Measurements from ENCODE around the gene HYAL2.
A peak's percentile ranks its signal among the peaks of the same experiment; 100 is the strongest.
"Not testable (repeated sequence)": the region's sequence is repeated elsewhere in the genome, so short reads cannot be mapped to it uniquely, and the experiment has no call there.

Gene HYAL2

DNA sequence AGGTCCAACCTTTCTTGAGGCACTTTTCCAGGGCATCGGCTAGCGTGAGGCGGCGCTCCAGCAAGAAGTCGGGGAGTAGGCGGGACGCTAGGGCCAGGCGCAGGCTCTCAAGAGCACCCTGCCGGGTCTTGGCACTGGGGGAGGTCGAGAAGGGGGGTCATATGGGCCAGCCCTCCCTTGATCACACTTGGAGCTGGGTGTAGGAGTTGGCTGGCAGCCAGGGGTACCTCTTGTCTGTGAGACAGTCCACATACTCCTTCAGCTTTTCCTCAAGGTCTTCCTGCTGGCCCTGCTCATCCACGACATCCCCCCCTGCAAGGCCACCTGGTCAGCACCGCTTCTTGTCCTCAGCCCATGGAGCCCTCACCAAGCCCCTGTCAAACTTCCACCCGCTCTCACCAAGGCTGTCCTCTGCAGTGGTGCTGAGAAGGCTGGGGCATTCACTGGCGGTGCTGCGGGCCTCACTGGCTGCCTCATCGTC is 32.3 kb downstream of the HYAL2 start:
- DNase-seq (ENCODE audit: low spot score) = no peak

GRCh38 chr3:50289130-50289529 is 33.4 kb downstream of the HYAL2 start:
- no peak for DNase-seq (ENCODE audit: low spot score)

- DNase-seq (ENCODE audit: low spot score) = no peak
Measured at GRCh38 chr3:50288387-50289007, 34.0 kb downstream of the HYAL2 start.

DNA sequence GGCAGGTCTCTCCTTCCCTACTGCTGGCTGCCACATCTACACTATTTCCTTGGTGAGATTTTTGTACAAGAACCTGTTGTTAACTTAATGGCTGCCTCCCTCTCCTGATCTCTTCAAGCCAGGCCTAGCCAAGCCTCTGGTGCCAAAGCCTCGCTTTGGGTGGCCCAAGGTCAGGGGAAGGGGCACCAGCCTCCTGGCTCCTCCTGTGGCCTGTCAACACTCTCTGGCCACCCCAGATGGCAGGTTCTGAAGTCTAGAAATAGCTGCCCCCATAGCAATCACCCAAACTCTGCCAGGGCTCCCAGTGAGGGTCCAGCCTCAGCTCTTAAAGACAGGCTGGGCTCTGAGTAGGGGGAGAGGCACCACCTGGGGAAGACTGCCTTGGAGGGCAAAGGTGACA is 35.3 kb downstream of the HYAL2 start:
- no peak for DNase-seq (ENCODE audit: low spot score)

GRCh38 chr3:50286322-50287227 is 36.0 kb downstream of the HYAL2 start:
- DNase-seq (ENCODE audit: low spot score) = no peak

DNA sequence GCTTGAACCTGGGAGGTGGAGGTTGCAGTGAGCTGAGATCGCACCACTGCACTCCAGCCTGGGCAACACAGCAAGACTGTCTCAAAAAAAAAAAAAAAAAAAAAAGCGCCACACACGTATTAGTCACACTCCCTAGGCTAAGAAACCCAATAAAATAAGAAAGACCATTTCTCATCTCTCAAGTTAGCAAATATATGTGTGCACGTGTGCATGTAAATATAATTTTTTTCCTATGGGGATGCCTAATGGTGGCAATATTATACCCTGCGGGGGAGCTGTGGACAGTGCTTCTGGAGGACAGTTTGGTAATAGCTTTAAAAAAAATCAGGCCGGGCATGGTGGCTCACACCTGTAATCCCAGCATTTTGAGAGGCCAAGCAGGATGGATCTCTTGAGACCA is 38.4 kb downstream of the HYAL2 start:
- not testable (repeated sequence) for DNase-seq (ENCODE audit: low spot score)

DNA sequence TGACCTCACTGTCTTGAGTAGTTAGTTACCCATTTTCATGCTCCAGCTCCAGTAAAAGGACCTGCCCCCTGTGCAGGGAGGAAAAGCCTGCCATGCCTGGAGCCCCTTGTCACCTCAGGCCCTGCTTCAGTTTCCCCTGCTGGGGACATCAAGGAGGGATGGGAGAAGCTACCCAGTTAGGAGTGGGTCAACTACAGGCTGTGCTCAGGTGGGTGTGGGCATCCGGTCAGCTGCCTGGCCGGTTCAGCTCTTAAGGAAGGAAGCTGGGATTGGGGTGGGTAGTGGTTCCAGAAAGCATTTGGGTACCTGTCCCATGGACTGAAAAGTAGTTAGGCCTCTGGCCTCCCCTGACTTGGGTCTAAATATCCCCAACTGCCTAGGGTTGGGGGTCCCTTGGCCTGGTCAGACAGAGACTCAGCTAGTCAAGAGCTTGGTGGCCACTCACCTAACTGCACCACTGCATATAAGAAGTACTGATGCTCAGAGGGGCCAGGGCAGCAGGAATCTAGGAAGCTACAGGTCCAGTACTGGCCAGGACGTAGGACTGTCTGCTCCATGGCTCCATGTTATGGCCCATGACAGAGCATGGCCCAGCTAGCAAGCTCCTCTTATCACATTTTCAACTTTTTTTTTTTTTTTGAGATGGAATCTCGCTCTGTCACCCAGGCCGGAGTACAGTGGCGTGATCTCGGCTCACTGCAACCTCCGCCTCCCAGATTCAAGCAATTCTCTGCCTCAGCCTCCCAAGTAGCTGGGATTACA is 43.1 kb downstream of the HYAL2 start:
- DNase-seq (ENCODE audit: low spot score) = no peak

DNA sequence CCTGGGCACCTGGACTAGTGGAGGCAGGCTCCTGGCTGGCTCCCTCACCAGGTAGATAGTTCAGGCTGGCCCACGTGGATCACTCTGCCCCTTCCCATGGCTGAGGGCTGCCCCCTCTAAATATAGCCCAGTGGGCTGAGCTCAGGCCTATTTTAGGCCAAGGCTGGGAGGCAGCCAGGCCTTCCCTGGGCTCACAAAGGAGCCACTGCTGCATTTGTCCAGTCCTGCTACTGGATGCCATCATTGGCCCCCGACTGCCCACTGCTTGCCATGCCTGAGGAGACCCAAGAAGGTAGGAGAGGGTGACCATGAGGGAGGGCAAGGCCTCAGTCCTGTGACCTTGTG is 43.7 kb downstream of the HYAL2 start, which contains the start of gene LSMEM2:
LSMEM2 (plus strand) TSS at position 208 of the 345 bp plus-strand sequence; CDS start at position 235, 27 bp downstream.
- DNase-seq (ENCODE audit: low spot score) = no peak

- no peak for DNase-seq (ENCODE audit: low spot score)
Measured at GRCh38 chr3:50278123-50278879, 44.2 kb downstream of the HYAL2 start.

DNA sequence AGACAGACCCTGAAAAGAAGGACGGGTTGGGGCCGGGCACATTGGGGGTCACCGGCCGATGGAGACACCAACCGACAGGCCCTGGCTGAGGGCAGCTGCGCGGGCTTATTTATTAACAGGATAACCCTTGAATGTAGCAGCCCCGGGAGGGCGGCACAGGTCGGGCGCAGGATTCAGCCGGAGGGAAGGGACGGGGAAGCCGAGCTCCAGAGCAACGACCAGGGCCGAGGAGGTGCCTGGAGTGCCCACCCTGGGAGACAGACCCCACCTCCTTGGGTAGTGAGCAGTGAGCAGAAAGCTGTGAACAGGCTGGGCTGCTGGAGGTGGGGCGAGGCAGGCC is 45.8 kb downstream of the HYAL2 start:
- no peak for DNase-seq (ENCODE audit: low spot score)

GRCh38 chr3:50275996-50276761 is 46.4 kb downstream of the HYAL2 start:
- no peak for DNase-seq (ENCODE audit: low spot score)

- no peak for DNase-seq (ENCODE audit: low spot score)
Measured at GRCh38 chr3:50275141-50275995, 47.2 kb downstream of the HYAL2 start.

- DNase-seq (ENCODE audit: low spot score) = peak; percentile 82
Measured at GRCh38 chr3:50274371-50275104, 48.0 kb downstream of the HYAL2 start.

DNA sequence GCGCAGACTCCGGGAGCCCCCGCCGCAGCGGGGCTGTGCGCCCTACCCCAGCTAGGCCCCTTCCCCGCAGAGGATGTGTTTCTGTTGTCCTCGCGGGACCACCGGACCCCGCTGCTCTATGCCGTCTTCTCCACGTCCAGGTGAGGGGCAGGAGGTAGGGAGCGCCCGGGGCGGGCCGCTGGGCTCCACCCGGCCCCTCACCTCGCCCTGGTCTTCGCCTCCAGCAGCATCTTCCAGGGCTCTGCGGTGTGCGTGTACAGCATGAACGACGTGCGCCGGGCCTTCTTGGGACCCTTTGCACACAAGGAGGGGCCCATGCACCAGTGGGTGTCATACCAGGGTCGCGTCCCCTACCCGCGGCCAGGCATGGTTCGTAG is 48.9 kb downstream of the HYAL2 start:
- no peak for DNase-seq (ENCODE audit: low spot score)

DNA sequence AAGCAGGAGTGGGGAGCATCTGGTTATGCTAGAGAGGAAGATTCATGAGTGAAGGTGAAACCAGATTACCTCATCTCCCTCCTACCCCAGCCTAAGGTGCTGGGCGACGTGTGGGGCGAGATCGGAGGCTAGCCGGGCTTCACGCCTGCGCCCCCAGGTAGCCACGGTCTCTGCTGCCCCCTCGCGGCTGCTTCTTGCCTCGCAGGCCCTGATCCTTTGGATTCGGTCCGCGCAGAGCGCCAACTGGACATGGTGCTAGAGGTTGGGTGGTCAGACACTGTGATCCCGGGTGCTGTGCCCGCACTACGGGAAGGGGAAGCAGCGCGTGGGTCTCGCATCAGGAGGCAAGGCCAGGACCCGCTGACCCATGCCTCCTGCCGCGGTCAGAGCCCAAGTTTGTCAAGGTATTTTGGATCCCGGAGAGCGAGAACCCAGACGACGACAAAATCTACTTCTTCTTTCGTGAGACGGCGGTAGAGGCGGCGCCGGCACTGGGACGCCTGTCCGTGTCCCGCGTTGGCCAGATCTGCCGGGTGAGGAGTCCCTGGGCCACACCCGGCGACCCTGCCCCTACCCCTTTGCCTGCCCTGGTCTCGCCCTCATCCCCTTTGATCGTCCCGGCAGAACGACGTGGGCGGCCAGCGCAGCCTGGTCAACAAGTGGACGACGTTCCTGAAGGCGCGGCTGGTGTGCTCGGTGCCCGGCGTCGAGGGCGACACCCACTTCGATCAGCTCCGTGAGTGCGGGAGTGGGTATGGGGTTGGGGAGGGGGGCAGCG is 49.4 kb downstream of the HYAL2 start:
- peak; percentile 96 for DNase-seq (ENCODE audit: low spot score)

DNA sequence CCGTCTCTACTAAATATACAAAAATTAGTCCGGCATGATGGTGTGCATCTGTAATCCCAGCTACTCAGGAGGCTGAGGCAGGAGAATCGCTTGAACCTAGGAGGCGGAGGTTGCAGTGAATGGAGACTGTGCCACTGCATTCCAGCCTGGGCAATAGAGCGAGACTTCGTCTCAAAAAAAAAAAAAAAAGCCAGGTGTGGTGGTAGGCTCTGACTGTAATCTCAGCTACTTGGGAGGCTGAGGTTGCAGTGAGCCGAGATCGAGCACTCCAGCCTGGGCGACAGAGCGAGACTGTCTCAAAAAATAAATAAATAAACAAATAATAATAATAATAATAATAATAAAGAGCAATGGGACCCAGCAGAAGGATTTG is 50.0 kb downstream of the HYAL2 start:
- not testable (repeated sequence) for DNase-seq (ENCODE audit: low spot score)

GRCh38 chr3:50271314-50271936 is 51.1 kb downstream of the HYAL2 start:
- DNase-seq (ENCODE audit: low spot score) = no peak

Data from hepatic stellate cell (primary cell).